Peyer's patch (tissue), 4 donors: ENCODE results near the gene SRD5A3. TPM values are rescaled to one million over a fixed set of nuclear protein-coding genes. Genes with fewer than 3 reads are reported as not detected.

Source experiments
- DNase-seq, 3 donors: peaks; one replicate each; pipeline ENCODE4 v3.0.0-alpha.2; 2017 to 2019
- H3K27ac ChIP-seq, 4 donors: fragments of 200-600 bp; sonication (generic); one replicate each; pipeline ENCODE4 v1.5.1; 2016 to 2019
- H3K27me3 ChIP-seq, 2 donors: fragments of 200-600 bp; sonication (generic); one replicate each; pipeline ENCODE4 v1.5.1; 2019
- H3K36me3 ChIP-seq, 3 donors: fragments of 200-600 bp; sonication (generic); one replicate each; pipeline ENCODE4 v1.5.1; 2016 to 2019
- H3K4me1 ChIP-seq, 4 donors: fragments of 200-600 bp; sonication (generic); one replicate each; pipeline ENCODE4 v1.5.1; 2016 to 2019
- H3K4me3 ChIP-seq, 4 donors: fragments of 200-600 bp; sonication (generic); 1 replicate in 3 of 4; 2 replicates in 1 of 4; pipeline ENCODE4 v1.5.1; 2016 to 2019; ENCODE audit warnings: mild to moderate bottlenecking in 1 of 4
- H3K9me3 ChIP-seq, 4 donors: fragments of 200-600 bp; sonication (generic); one replicate each; pipeline ENCODE4 v1.5.1; 2016 to 2019; ENCODE audit warnings: mild to moderate bottlenecking in 1 of 4
- POLR2A ChIP-seq, 2 donors: fragments of 450-650 bp; IDR thresholded peaks; one replicate each; pipeline ENCODE4 v1.5.1; 2017; ENCODE audit warnings: antibody characterized with exemption in 2 of 2, mild to moderate bottlenecking in 2 of 2, moderate library complexity in 2 of 2
- total RNA-seq, 4 donors: library from RNA; depleted of rRNA; stranded (reverse); fragments of >200 nt; gene quantifications; one replicate each; pipeline ENCODE4 v1.1.0, GENCODE V29; 2016
- TF ChIP-seq, protein P1 (sequence below), 6 experiments: fragments of 450-650 bp in 4 of 6; fragments of 200-600 bp in 2 of 6; sonication (generic) in 1 of 6; IDR thresholded peaks; one replicate each; pipeline ENCODE4 v1.5.1; 2017 to 2019; ENCODE audit warnings: antibody characterized with exemption in 6 of 6, mild to moderate bottlenecking in 3 of 6, moderate library complexity in 1 of 6

The SRD5A3 gene
- total RNA-seq, 4 donors from 2014 or later: 1.7 to 19.6 (median 9.4) TPM

DNA sequence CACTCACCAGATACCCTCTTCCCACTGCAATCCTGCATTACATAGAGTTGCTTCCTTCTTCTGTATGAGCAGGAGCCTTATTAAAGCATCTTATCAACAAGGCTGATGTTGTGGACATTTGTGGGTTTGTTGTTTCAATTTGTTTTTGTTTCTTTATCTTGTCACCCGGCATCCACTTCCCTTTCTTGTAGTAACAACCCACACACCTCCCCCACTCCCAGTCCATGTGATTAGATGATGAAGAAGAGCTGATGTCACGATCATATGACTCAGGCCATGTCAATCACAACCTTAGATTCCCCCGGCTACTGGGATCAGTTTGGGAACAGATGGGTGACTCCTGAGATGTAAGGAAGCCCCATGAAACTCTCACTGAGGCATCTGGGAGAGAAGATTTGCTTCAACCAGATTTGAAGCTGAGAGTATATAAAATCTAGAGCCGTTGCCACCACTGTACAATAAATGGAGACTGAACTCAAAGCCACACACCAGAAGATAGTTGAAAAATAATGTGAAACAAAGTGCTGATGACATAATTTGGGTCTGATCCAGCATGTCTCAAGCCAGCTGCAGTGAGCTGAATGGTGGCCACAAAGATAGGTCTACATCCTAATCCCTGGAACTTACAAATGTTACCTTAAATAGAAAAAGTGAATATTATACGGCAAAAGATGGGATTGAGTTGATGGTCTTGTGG, 34.1 kb upstream of the SRD5A3 start:
- no peaks in the 10 kb centered on the region for H3K4me1 ChIP-seq
- no peaks in the 10 kb centered on the region for H3K9me3 ChIP-seq
- DNase-seq: no peak
- TF ChIP-seq, protein P1, sequence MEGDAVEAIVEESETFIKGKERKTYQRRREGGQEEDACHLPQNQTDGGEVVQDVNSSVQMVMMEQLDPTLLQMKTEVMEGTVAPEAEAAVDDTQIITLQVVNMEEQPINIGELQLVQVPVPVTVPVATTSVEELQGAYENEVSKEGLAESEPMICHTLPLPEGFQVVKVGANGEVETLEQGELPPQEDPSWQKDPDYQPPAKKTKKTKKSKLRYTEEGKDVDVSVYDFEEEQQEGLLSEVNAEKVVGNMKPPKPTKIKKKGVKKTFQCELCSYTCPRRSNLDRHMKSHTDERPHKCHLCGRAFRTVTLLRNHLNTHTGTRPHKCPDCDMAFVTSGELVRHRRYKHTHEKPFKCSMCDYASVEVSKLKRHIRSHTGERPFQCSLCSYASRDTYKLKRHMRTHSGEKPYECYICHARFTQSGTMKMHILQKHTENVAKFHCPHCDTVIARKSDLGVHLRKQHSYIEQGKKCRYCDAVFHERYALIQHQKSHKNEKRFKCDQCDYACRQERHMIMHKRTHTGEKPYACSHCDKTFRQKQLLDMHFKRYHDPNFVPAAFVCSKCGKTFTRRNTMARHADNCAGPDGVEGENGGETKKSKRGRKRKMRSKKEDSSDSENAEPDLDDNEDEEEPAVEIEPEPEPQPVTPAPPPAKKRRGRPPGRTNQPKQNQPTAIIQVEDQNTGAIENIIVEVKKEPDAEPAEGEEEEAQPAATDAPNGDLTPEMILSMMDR (IDR thresholded peaks at IDR 0.05): no peak
- TF ChIP-seq POLR2A (IDR thresholded peaks at IDR 0.05): no peak
- H3K27me3 ChIP-seq: no peaks in the 10 kb centered on the region
- no peak overlapping the region for H3K4me3 ChIP-seq
- H3K27ac ChIP-seq: no peak overlapping the region
- H3K36me3 ChIP-seq: no peaks in the 10 kb centered on the region

GRCh38 chr4:55312489-55313101, 33.4 kb upstream of the SRD5A3 start:
- no peak overlapping the region for H3K4me3 ChIP-seq
- H3K4me1 ChIP-seq: no peaks in the 10 kb centered on the region
- no peaks in the 10 kb centered on the region for H3K27me3 ChIP-seq
- TF ChIP-seq, protein P1 (IDR thresholded peaks at IDR 0.05): peak in 4 of 6 experiments; percentile 56 to 67 (median 62)
- no peak for TF ChIP-seq POLR2A (IDR thresholded peaks at IDR 0.05)
- no peaks in the 10 kb centered on the region for H3K9me3 ChIP-seq
- H3K27ac ChIP-seq: no peak overlapping the region
- no peaks in the 10 kb centered on the region for H3K36me3 ChIP-seq
- DNase-seq: peak in 2 of 3 donors; percentile 18 to 65

GRCh38 chr4:55314141-55314820, 31.8 kb upstream of the SRD5A3 start:
- H3K27ac ChIP-seq: no peak overlapping the region
- no peaks in the 10 kb centered on the region for H3K9me3 ChIP-seq
- no peak for DNase-seq
- H3K36me3 ChIP-seq: no peaks in the 10 kb centered on the region
- no peak overlapping the region for H3K4me3 ChIP-seq
- H3K27me3 ChIP-seq: no peaks in the 10 kb centered on the region
- TF ChIP-seq, protein P1 (IDR thresholded peaks at IDR 0.05): no peak
- no peak for TF ChIP-seq POLR2A (IDR thresholded peaks at IDR 0.05)
- no peaks in the 10 kb centered on the region for H3K4me1 ChIP-seq

- H3K27ac ChIP-seq: no peak overlapping the region
- no peak for TF ChIP-seq POLR2A (IDR thresholded peaks at IDR 0.05)
- TF ChIP-seq, protein P1 (IDR thresholded peaks at IDR 0.05): no peak
- no peaks in the 10 kb centered on the region for H3K4me1 ChIP-seq
- H3K27me3 ChIP-seq: no peaks in the 10 kb centered on the region
- H3K9me3 ChIP-seq: no peaks in the 10 kb centered on the region
- H3K4me3 ChIP-seq: no peak overlapping the region
- H3K36me3 ChIP-seq: no peaks in the 10 kb centered on the region
- no peak for DNase-seq
These were observed 27.6 kb upstream of the SRD5A3 start for GRCh38 chr4:55318175-55319129.

DNA sequence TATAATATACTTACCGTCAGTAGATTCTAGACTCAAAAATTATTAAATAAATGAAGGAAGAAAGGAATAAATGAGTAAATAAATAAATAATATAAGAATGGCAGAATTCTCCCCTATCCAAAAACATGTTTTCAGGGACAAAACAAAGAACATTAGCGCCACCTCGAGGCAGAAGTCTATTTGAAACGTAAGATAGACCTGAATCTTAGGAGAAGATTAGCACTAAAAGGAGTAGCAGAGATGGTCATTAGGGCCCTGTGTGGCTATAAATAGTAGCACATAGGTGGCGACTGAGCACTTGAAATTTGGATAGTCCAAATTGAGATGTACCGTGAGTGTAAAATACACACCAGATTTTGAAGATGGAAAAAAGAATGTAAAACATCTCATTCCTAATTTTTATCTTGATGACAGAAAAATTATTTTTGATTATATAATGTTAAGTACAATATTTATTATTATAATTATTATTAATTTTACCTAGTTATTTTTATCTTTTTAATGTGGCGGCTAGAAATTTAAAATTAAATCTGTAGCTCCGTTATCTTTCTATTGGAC, 24.3 kb upstream of the SRD5A3 start:
- Histone ChIP-seq H3K27ac (no peak overlapping the region), H3K9me3 (no peaks in the 10 kb centered on the region), H3K36me3 (no peaks in the 10 kb centered on the region), H3K4me3 (no peak overlapping the region), H3K27me3 (no peaks in the 10 kb centered on the region), H3K4me1 (no peaks in the 10 kb centered on the region)
- TF ChIP-seq, protein P1 (IDR thresholded peaks at IDR 0.05): peak in 5 of 6 experiments; percentile 35 to 53 (median 44)
- TF ChIP-seq POLR2A (IDR thresholded peaks at IDR 0.05): no peak
- peak in 2 of 3 donors; percentile 20 to 79 for DNase-seq
